Naive thymus-derived CD8-positive, alpha-beta T cell (primary cell): ENCODE results near the gene ATP2C2. TPM values are rescaled to one million over a fixed set of nuclear protein-coding genes. Genes with fewer than 3 reads are reported as not detected.

Experiments
- ATAC-seq, 2 donors: fragments of 150-1000 bp; cut with Tn5 transposase in 1 of 2; sonication (Bioruptor Pico), chemical (Tn5 transposase) in 1 of 2; 1 replicate in 1 of 2; 2 replicates in 1 of 2; pipeline ENCODE4 v1.10.0; 2021; ENCODE audit warnings: mild to moderate bottlenecking in 2 of 2, moderate library complexity in 2 of 2
- POLR2A ChIA-PET: fragments of 350-600 bp; sonication (Branson Sonifier 250); formaldehyde crosslinking; loops from one replicate; lab custom pipeline; 2021; ENCODE audit warnings: antibody characterized with exemption; lab: Charles Lee
- DNase-seq, 10 donors: peaks; one replicate each; pipeline versions ENCODE4 v3.0.0 to v3.0.0-alpha.2; 2020 to 2022
- H3K27ac Mint-ChIP-seq, 10 donors: one replicate each; pipeline ENCODE4 v1.8.0; 2020 to 2022; ENCODE audit warnings: mild to moderate bottlenecking in 10 of 10, mixed read lengths in 10 of 10, moderate library complexity in 4 of 10, inconsistent platforms in 1 of 10
- H3K27me3 Mint-ChIP-seq, 5 donors: one replicate each; pipeline ENCODE4 v1.8.0; 2021 to 2022; ENCODE audit warnings: mixed read lengths in 5 of 5
- H3K36me3 Mint-ChIP-seq, 3 donors: one replicate each; pipeline ENCODE4 v1.8.0; 2020 to 2022; ENCODE audit warnings: mixed read lengths in 3 of 3, mild to moderate bottlenecking in 2 of 3, inconsistent platforms in 1 of 3
- H3K4me1 Mint-ChIP-seq, 4 donors: one replicate each; pipeline ENCODE4 v1.8.0; 2021 to 2022; ENCODE audit warnings: mixed read lengths in 4 of 4
- H3K4me3 Mint-ChIP-seq, 10 donors: one replicate each; pipeline ENCODE4 v1.8.0; 2020 to 2022; ENCODE audit warnings: mild to moderate bottlenecking in 10 of 10, mixed read lengths in 10 of 10, moderate library complexity in 6 of 10, inconsistent platforms in 1 of 10
- H3K9me3 Mint-ChIP-seq, 9 donors: one replicate each; pipeline ENCODE4 v1.8.0; 2020 to 2022; ENCODE audit warnings: mixed read lengths in 9 of 9, mild to moderate bottlenecking in 3 of 9, inconsistent platforms in 1 of 9, moderate library complexity in 1 of 9
- polyA plus RNA-seq, 3 donors: library from polyadenylated mRNA; unstranded; fragments of 300-500 nt; fragmentation: Illumina TruSeq; gene quantifications; one replicate each; pipeline ENCODE4 v1.2.3, GENCODE V29; 2021
- total RNA-seq, 8 experiments: library from RNA in 2 of 8; stranded (reverse) in 2 of 8; gene quantifications; one replicate each; pipeline ENCODE4 v1.2.3 and lab custom pipeline; 2021 to 2026

ATP2C2 gene
- total RNA-seq (not detected), polyA plus RNA-seq (not detected), total RNA-seq (lab: John Stamatoyannopoulos, UW) (0 reads per million in 6 experiments)

GRCh38 chr16:84368308-84368996 is at the start of gene ATP2C2:
ATP2C2 (plus strand) TSS chr16:84368538; CDS start chr16:84368616, 78 bp downstream.
- Mint-ChIP-seq H3K4me3 (peak within 1 kb of the TSS in 7 of 10 donors; percentile 10 to 72 (median 47)), H3K9me3 (no peaks in the 10 kb centered on the region), H3K4me1 (peaks cover 8 to 16% (median 10%) of the 10 kb centered on the region in 4 donors), H3K36me3 (no peaks in the 10 kb centered on the region), H3K27me3 (peaks cover 27 to 75% (median 45%) of the 10 kb centered on the region in 5 donors), H3K27ac (peak within 1 kb of the TSS in 1 of 10 donors; percentile 56)
- no peak for DNase-seq
- POLR2A ChIA-PET: no interaction called here
- ATAC-seq: no peak

GRCh38 chr16:84319146-84319760 is 49.1 kb upstream of the ATP2C2 start:
- Mint-ChIP-seq H3K4me3 (no peak overlapping the region), H3K27me3 (peaks cover 10 to 20% (median 16%) of the 10 kb centered on the region in 5 donors), H3K36me3 (peaks cover 0 to 2% (median 0%) of the 10 kb centered on the region in 3 donors), H3K27ac (no peak overlapping the region), H3K9me3 (peaks cover 0 to 14% (median 4%) of the 10 kb centered on the region in 9 donors), H3K4me1 (no peaks in the 10 kb centered on the region)
- no peak for ATAC-seq
- POLR2A ChIA-PET: no interaction called here
- no peak for DNase-seq

- no peak for DNase-seq
- POLR2A ChIA-PET: no interaction called here
- no peak overlapping the region for H3K27ac Mint-ChIP-seq
- peaks cover 5 to 12% (median 8%) of the 10 kb centered on the region in 5 donors for H3K27me3 Mint-ChIP-seq
- H3K4me1 Mint-ChIP-seq: no peaks in the 10 kb centered on the region
- no peak for ATAC-seq
- no peak overlapping the region for H3K4me3 Mint-ChIP-seq
- H3K36me3 Mint-ChIP-seq: peaks cover 0 to 2% (median 0%) of the 10 kb centered on the region in 3 donors
- H3K9me3 Mint-ChIP-seq: peaks cover 0 to 14% (median 4%) of the 10 kb centered on the region in 9 donors
Observed at GRCh38 chr16:84320511-84320910, 47.8 kb upstream of the ATP2C2 start.

DNA sequence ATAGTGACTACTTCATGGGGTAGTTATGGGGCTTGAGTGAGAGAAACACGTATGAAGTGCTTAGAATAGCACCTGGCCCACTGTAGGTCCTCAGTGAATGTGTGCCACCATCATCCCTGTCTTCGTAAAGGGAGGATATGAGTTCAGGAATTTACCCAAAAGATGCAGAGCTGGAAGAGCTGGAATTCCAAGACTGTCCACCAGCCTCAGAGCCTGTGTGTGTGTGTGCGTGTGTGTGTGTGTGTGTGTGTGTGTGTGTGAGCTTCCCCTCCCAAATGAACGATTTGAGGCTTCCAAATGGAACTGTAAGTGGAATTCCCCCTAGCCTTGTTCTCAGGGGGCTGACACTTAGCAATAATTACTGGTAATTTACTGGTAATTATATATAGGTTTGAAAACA is 46.4 kb upstream of the ATP2C2 start:
- H3K9me3 Mint-ChIP-seq: peaks cover 0 to 14% (median 4%) of the 10 kb centered on the region in 9 donors

DNA sequence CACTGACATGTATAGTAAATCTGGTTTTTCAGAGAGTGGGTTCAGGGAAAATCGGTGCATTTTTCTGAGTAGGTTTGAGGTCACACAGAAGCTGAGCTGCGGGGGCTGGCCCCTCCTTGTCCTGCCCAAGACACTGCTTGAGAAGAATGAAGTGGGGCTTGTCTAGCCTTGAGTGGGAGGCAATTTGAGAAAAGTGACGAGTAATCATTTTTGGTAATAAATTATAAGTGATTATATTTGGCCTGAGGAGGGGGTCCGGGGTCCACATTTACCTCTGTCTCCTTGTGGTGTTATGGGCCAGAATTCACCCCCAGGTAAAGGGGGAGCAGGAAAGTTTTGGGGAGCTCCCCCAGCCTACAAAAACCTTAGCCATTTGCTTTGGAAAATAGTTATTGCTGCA is 45.6 kb upstream of the ATP2C2 start:
- Mint-ChIP-seq H3K27me3 (peaks cover 0 to 9% (median 6%) of the 10 kb centered on the region in 5 donors), H3K4me1 (no peaks in the 10 kb centered on the region), H3K9me3 (peaks cover 0 to 9% (median 3%) of the 10 kb centered on the region in 9 donors), H3K4me3 (no peak overlapping the region), H3K36me3 (peaks cover 0 to 1% (median 0%) of the 10 kb centered on the region in 3 donors), H3K27ac (no peak overlapping the region)
- POLR2A ChIA-PET: no interaction called here
- ATAC-seq: no peak
- no peak for DNase-seq

More for the DNA sequence above, 46.4 kb upstream of the ATP2C2 start:
- no peaks in the 10 kb centered on the region for H3K4me1 Mint-ChIP-seq
- H3K27ac Mint-ChIP-seq: no peak overlapping the region
- peaks cover 0 to 2% (median 0%) of the 10 kb centered on the region in 3 donors for H3K36me3 Mint-ChIP-seq
- ATAC-seq: no peak
- no peak for DNase-seq
- peaks cover 0 to 7% (median 5%) of the 10 kb centered on the region in 5 donors for H3K27me3 Mint-ChIP-seq
- POLR2A ChIA-PET: no interaction called here
- no peak overlapping the region for H3K4me3 Mint-ChIP-seq

DNA sequence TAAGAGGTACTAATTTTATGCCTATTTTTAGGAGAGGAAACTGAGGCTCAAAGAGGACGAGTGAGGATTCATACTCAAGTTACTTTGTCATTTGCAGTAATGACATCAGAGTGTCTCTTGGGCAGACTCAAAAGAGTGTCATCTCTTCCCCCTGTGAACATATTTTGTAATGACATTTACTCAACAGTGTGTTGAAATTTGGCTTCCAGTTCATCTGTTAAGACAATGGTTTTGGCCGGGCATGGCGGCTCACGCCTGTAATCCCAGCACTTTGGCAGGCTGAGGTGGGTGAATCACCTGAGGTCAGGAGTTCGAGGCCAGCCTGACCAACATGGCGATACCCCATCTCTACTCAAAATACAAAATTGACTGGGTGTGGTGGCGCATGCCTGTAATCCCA is 44.7 kb upstream of the ATP2C2 start:
- peaks cover 0 to 11% (median 9%) of the 10 kb centered on the region in 5 donors for H3K27me3 Mint-ChIP-seq
- POLR2A ChIA-PET: no interaction called here
- no peak overlapping the region for H3K4me3 Mint-ChIP-seq
- ATAC-seq (no peak), DNase-seq (no peak)
- H3K4me1 Mint-ChIP-seq: no peaks in the 10 kb centered on the region
- H3K9me3 Mint-ChIP-seq: peaks cover 0 to 7% (median 3%) of the 10 kb centered on the region in 9 donors
- H3K36me3 Mint-ChIP-seq: no peaks in the 10 kb centered on the region
- H3K27ac Mint-ChIP-seq: no peak overlapping the region

- H3K27ac Mint-ChIP-seq: no peak overlapping the region
- H3K36me3 Mint-ChIP-seq: no peaks in the 10 kb centered on the region
- peaks cover 0 to 10% (median 6%) of the 10 kb centered on the region in 5 donors for H3K27me3 Mint-ChIP-seq
- POLR2A ChIA-PET: no interaction called here
- DNase-seq: no peak
- no peak for ATAC-seq
- H3K9me3 Mint-ChIP-seq: peaks cover 0 to 3% (median 0%) of the 10 kb centered on the region in 9 donors
- H3K4me3 Mint-ChIP-seq: no peak overlapping the region
- no peaks in the 10 kb centered on the region for H3K4me1 Mint-ChIP-seq
Observed at GRCh38 chr16:84324434-84325262, 43.7 kb upstream of the ATP2C2 start.

DNA sequence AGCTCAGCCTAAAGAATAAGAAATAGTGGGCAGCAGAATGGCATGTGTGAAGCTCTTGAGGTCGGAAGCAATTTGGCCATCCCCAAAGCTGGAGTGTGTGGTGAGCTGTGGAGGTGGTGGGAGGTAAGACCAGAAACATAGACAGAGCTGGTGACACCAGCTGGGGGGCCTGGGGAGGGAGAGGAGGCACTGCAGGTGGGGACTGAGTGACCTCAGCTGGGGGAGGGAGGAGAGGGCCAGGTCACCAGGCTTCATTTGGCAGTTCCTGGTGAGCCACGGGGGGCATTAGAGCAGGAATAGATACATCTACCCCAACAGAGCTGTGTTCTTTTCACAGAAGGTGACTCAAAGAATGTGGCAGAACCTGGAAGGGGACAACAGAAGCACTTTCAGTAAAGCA is 41.8 kb upstream of the ATP2C2 start:
- Mint-ChIP-seq H3K4me1 (no peaks in the 10 kb centered on the region), H3K4me3 (no peak overlapping the region), H3K9me3 (no peaks in the 10 kb centered on the region), H3K27ac (no peak overlapping the region), H3K36me3 (no peaks in the 10 kb centered on the region), H3K27me3 (peaks cover 0 to 14% (median 4%) of the 10 kb centered on the region in 5 donors)
- ATAC-seq: no peak
- no peak for DNase-seq
- POLR2A ChIA-PET: no interaction called here

DNA sequence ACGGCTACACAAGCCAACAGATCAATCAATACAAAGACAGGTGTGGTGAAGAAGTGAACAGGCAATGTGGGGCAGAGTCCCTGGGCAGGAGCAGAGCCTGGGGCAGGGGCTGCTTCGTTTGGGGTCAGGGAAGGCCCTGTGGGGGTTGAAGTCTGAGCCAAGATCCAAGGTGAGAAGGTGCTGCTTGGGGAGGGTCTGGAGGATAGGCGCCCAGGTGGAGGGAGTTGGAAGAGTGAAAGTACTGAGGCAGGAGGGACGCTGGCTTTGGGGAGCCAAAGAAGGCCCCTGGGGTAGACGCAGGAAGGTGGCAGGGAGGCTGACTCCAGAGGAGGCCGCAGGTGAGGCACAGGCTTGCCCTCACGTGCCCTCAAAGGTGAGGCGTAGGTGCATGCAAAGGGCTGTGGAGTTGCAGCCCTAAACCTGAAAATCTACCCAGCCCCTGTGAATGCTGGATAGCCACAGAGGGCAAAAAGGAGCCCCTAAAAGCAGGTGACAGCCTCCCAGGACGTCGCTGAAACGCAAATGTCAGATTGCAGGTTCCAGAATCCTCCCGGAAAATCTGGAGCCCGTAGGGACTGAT is 40.3 kb upstream of the ATP2C2 start:
- Mint-ChIP-seq H3K36me3 (no peaks in the 10 kb centered on the region), H3K4me1 (no peaks in the 10 kb centered on the region), H3K27me3 (peaks cover 0 to 14% (median 4%) of the 10 kb centered on the region in 5 donors), H3K9me3 (no peaks in the 10 kb centered on the region), H3K27ac (peak overlapping the region in 1 of 10 donors; percentile 22), H3K4me3 (no peak overlapping the region)
- no peak for ATAC-seq
- no peak for DNase-seq
- POLR2A ChIA-PET: no interaction called here

- DNase-seq (no peak), ATAC-seq (no peak)
- no peaks in the 10 kb centered on the region for H3K36me3 Mint-ChIP-seq
- no peaks in the 10 kb centered on the region for H3K4me1 Mint-ChIP-seq
- no peak overlapping the region for H3K27ac Mint-ChIP-seq
- peaks cover 0 to 3% (median 0%) of the 10 kb centered on the region in 9 donors for H3K9me3 Mint-ChIP-seq
- peaks cover 0 to 14% (median 4%) of the 10 kb centered on the region in 5 donors for H3K27me3 Mint-ChIP-seq
- H3K4me3 Mint-ChIP-seq: no peak overlapping the region
- POLR2A ChIA-PET: no interaction called here
Observed at GRCh38 chr16:84329016-84329415, 39.3 kb upstream of the ATP2C2 start.

- Mint-ChIP-seq H3K27ac (no peak overlapping the region), H3K4me1 (no peaks in the 10 kb centered on the region), H3K36me3 (peaks cover 0 to 3% (median 0%) of the 10 kb centered on the region in 3 donors), H3K27me3 (peaks cover 0 to 14% (median 4%) of the 10 kb centered on the region in 5 donors), H3K9me3 (peaks cover 0 to 8% (median 4%) of the 10 kb centered on the region in 9 donors), H3K4me3 (no peak overlapping the region)
- no peak for DNase-seq
- POLR2A ChIA-PET: no interaction called here
- no peak for ATAC-seq
Observed at GRCh38 chr16:84329843-84330684, 38.3 kb upstream of the ATP2C2 start.

- ATAC-seq (no peak), DNase-seq (no peak)
- H3K4me1 Mint-ChIP-seq: no peaks in the 10 kb centered on the region
- H3K27ac Mint-ChIP-seq: no peak overlapping the region
- H3K4me3 Mint-ChIP-seq: no peak overlapping the region
- POLR2A ChIA-PET: no interaction called here
- H3K36me3 Mint-ChIP-seq: peaks cover 0 to 9% (median 0%) of the 10 kb centered on the region in 3 donors
- peaks cover 0 to 14% (median 9%) of the 10 kb centered on the region in 9 donors for H3K9me3 Mint-ChIP-seq
- H3K27me3 Mint-ChIP-seq: peaks cover 0 to 14% (median 4%) of the 10 kb centered on the region in 5 donors
Observed at GRCh38 chr16:84330685-84331050, 37.7 kb upstream of the ATP2C2 start.
